ENCODE measurements around the gene CFAP58.

Gene CFAP58

GRCh38 chr10:104416851-104417250 lies 63.2 kb downstream of the CFAP58 start:
- H3K4me3 ChIP-seq (ENCODE audit: low read length): no peak overlapping the region
- TF ChIP-seq, protein P1, sequence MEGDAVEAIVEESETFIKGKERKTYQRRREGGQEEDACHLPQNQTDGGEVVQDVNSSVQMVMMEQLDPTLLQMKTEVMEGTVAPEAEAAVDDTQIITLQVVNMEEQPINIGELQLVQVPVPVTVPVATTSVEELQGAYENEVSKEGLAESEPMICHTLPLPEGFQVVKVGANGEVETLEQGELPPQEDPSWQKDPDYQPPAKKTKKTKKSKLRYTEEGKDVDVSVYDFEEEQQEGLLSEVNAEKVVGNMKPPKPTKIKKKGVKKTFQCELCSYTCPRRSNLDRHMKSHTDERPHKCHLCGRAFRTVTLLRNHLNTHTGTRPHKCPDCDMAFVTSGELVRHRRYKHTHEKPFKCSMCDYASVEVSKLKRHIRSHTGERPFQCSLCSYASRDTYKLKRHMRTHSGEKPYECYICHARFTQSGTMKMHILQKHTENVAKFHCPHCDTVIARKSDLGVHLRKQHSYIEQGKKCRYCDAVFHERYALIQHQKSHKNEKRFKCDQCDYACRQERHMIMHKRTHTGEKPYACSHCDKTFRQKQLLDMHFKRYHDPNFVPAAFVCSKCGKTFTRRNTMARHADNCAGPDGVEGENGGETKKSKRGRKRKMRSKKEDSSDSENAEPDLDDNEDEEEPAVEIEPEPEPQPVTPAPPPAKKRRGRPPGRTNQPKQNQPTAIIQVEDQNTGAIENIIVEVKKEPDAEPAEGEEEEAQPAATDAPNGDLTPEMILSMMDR (conservative IDR thresholded peaks at IDR 0.05; ENCODE audit: low read depth, low read length): no peak
- no peak for DNase-seq (ENCODE audit: low read depth)

DNA sequence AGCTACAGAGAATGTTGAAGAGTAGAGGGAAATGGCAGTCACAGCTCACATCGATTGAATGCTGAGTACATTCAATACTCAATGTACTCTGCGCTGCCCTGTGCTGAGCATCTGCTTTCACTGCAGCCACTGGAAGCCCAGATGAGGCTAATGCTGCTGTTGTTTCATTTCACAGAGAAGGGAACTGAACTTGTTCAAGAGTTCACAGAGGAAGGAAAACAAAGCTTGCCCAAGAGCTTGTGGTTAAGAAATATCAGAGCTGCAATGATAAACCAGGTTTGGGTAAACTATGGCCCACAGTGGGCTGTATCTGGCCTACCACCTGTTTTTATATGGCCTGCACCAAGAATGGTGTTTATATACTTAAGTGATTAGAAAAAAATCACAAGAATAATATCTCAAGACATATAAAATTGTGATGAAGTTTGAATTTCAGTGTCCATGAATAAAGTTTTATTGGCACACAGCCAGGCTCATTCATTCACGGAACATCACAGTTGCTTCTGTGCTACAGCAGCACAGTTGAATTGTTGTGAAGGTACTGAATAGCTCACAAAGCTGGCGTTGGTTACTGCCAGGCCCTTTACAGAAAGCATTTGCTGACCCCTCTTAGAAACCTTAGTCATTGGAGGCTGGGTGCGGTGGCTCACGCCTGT lies 64.1 kb downstream of the CFAP58 start:
- TF ChIP-seq, protein P1 (conservative IDR thresholded peaks at IDR 0.05; ENCODE audit: low read depth, low read length): no peak
- no peak overlapping the region for H3K4me3 ChIP-seq (ENCODE audit: low read length)
- DNase-seq (ENCODE audit: low read depth): no peak

DNA sequence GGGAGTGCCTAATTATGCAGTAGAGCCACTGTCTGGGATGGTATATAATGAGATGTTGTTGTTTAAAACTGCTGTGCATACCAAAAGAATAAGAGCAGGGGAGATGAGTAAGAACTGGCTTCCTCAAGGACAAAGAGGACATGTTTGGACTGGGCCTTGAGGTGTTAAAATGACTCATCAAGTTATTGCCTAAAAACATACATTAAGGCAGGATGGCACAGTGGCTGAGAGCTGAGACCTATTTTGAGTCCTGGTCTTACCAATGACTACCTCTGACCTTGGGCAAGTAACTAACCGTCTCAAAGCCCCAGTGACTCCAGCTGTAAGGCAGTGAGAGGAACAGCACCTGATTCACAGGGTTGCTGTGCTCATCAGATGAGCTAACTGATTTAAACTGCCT lies 71.1 kb downstream of the CFAP58 start:
- TF ChIP-seq, protein P1 (conservative IDR thresholded peaks at IDR 0.05; ENCODE audit: low read depth, low read length): no peak
- no peak overlapping the region for H3K4me3 ChIP-seq (ENCODE audit: low read length)
- DNase-seq (ENCODE audit: low read depth): no peak

GRCh38 chr10:104427989-104428388 lies 74.4 kb downstream of the CFAP58 start:
- TF ChIP-seq, protein P1 (conservative IDR thresholded peaks at IDR 0.05; ENCODE audit: low read depth, low read length): no peak

DNA sequence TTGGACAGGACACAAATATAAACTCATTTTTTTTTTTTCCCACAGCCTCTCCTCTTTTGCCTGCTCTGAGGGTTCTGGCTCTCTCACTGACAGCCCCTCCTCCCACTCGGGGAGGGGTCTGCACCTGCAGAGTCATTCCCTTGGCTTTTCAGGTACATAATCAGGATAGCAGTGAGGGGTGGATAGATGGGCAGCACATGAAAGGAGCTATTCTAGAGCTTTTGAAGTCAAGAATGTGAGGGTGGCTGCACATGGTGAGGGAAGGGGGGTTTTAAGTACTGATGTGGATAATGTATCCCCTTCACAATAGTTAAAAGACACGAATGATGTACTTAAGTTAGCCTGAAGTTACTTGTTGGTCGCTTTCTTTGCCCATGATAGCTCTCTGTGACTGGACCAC lies 76.2 kb downstream of the CFAP58 start:
- TF ChIP-seq, protein P1 (conservative IDR thresholded peaks at IDR 0.05; ENCODE audit: low read depth, low read length): no peak
- no peak overlapping the region for H3K4me3 ChIP-seq (ENCODE audit: low read length)

More at GRCh38 chr10:104427989-104428388, 74.4 kb downstream of the CFAP58 start:
- DNase-seq (ENCODE audit: low read depth): no peak
- no peak overlapping the region for H3K4me3 ChIP-seq (ENCODE audit: low read length)

GRCh38 chr10:104430360-104430759 lies 76.7 kb downstream of the CFAP58 start:
- no peak for DNase-seq (ENCODE audit: low read depth)
- TF ChIP-seq, protein P1 (conservative IDR thresholded peaks at IDR 0.05; ENCODE audit: low read depth, low read length): no peak
- H3K4me3 ChIP-seq (ENCODE audit: low read length): no peak overlapping the region

More for the DNA sequence above, 76.2 kb downstream of the CFAP58 start:
- no peak for DNase-seq (ENCODE audit: low read depth)

DNA sequence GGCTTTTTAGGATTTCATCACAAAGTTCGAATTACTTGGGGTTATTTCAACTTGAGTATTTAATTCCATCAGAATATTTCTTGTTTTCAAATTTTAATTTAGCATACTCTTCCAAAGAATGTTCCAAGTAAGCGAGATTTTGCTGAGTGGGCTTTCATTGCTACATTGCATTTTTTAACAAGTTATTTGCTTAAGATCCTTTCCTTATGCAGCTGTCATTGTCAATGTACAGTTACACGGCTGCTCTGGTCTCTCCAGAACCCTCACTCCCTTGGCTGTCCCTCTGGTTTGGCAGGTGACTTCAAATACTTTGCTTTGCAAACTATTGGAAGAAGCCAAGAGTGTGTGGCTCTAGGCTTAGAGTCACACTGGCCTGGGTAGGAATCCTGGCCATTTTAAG lies 80.0 kb downstream of the CFAP58 start:
- DNase-seq (ENCODE audit: low read depth): no peak
- TF ChIP-seq, protein P1 (conservative IDR thresholded peaks at IDR 0.05; ENCODE audit: low read depth, low read length): no peak
- H3K4me3 ChIP-seq (ENCODE audit: low read length): no peak overlapping the region
